Neural crest cell (in vitro differentiated cells): Measurements from ENCODE around the gene SEMA3F. TPM values are rescaled to one million over a fixed set of nuclear protein-coding genes. Genes with fewer than 3 reads are reported as not detected.

Experiments
- DNase-seq: peaks from one replicate; pipeline ENCODE4 v3.0.0; 2021; ENCODE audit warnings: low read depth, mixed read lengths, low spot score
- H3K27ac Mint-ChIP-seq: one replicate; pipeline ENCODE4 v1.8.0; 2021; ENCODE audit warnings: mild to moderate bottlenecking, mixed read lengths; ENCODE audit not compliant: unreplicated experiment
- H3K27me3 Mint-ChIP-seq: 2 replicates; pipeline ENCODE4 v1.8.0; 2021; ENCODE audit warnings: low read depth, mild to moderate bottlenecking, mixed read lengths
- H3K36me3 Mint-ChIP-seq: 2 replicates; pipeline ENCODE4 v1.8.0; 2021; ENCODE audit warnings: low read depth, mild to moderate bottlenecking, mixed read lengths
- H3K4me1 Mint-ChIP-seq: 2 replicates; pipeline ENCODE4 v1.8.0; 2021; ENCODE audit warnings: mixed read lengths
- H3K4me3 Mint-ChIP-seq: one replicate; pipeline ENCODE4 v1.8.0; 2021; ENCODE audit warnings: mild to moderate bottlenecking, mixed read lengths
- H3K9me3 Mint-ChIP-seq: 2 replicates; pipeline ENCODE4 v1.8.0; 2021; ENCODE audit warnings: mixed read lengths
- total RNA-seq: library from RNA; stranded (reverse); gene quantifications from 2 replicates; pipeline ENCODE4 v1.2.1, GENCODE V29; 2021
- TF ChIP-seq, protein P1 (sequence below): fragments of 200-600 bp; sonication (generic); conservative IDR thresholded peaks from 2 replicates; pipeline ENCODE4 v1.5.0; 2021; ENCODE audit warnings: antibody characterized with exemption, mild to moderate bottlenecking

Gene SEMA3F
- total RNA-seq, 1 donor from 2014 or later = 4.2 TPM

DNA sequence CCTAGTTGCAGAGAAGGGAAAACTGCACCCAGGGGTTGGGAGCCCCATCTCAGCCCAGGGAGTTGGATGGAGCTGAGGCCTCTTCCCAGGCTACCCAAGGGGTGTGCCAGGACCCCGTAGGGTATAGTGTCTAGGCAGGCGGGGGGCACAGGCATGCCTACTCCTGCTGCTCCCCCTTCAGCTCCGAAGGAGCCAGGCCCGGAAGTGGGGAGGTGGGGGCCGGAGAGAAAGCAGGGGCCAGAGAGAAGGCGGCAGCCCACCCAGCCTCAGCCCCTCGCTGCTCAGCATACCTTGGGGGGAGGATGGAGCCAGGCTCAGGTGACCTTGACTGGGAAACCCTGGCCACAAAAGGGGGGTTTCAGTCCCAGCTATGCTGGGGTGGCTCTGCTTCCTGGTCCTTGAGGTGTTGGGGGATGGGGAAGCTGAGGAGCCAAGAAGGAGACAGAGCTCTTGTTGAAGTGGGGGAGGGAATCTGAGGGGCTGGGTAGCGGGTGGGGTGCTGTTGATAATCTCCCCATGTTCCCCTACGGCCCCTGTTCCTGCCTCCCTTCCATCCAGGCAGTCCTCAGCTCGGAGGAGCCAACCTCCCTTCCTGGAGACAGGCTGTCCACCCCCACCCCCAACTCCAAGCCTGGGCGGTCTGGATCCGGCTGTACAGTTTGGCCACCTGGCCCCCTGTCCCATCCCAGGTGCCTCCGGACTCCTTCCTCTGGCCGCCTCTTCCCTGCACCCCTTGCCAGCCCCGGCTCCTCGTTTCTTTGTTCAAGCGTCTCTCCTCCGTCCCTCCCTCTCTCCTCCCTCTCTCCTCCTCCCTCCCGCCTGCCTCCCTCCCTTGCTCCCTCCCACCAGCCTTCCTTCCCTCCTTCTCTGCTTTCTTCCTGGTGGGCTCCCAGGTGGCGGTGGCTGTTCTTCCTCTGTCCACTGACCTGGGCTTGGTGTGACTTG is 1.7 kb downstream of the SEMA3F start:
- no peak overlapping the region for H3K27ac Mint-ChIP-seq
- H3K4me3 Mint-ChIP-seq = peak overlapping the region; percentile 38
- peaks cover 30% of the 10 kb centered on the region for H3K4me1 Mint-ChIP-seq
- H3K27me3 Mint-ChIP-seq = peaks cover 49% of the 10 kb centered on the region
- H3K36me3 Mint-ChIP-seq = no peaks in the 10 kb centered on the region
- no peak for DNase-seq
- no peaks in the 10 kb centered on the region for H3K9me3 Mint-ChIP-seq
- TF ChIP-seq, protein P1, sequence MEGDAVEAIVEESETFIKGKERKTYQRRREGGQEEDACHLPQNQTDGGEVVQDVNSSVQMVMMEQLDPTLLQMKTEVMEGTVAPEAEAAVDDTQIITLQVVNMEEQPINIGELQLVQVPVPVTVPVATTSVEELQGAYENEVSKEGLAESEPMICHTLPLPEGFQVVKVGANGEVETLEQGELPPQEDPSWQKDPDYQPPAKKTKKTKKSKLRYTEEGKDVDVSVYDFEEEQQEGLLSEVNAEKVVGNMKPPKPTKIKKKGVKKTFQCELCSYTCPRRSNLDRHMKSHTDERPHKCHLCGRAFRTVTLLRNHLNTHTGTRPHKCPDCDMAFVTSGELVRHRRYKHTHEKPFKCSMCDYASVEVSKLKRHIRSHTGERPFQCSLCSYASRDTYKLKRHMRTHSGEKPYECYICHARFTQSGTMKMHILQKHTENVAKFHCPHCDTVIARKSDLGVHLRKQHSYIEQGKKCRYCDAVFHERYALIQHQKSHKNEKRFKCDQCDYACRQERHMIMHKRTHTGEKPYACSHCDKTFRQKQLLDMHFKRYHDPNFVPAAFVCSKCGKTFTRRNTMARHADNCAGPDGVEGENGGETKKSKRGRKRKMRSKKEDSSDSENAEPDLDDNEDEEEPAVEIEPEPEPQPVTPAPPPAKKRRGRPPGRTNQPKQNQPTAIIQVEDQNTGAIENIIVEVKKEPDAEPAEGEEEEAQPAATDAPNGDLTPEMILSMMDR = no peak

DNA sequence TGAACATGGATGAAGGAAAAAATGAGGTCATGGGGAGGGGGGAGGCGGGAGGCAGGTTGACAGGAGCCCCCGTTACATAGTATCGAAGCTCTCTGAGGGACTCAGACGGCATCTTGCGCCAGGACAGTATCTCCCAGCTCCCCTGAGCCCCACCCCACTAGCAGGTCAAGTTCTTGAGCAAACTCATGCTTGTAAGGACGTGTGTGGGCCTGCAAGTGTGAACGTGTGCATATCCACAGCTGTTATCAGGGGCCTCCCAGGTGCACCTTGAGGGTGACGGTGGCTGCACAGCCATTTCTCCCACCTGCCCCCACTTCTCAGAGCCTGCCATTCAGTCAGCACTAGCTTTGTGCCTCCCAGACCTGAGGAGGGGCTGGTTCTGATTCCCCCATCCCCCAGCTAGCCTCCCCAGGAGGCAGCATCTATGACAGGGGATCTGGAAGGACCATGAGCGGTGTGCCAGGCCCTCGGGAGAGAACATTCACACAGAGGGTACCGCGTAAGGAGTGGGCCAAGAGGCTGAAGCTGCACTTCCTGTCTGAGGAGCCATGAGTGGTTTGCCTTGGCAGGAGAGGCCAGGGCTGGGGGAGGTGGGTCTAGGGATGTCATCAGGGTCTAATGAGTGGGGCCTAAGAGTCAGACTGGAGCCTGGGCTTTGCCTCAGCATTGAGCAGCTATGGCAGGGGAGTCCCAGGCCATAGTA is 2.9 kb downstream of the SEMA3F start:
- DNase-seq = no peak
- peaks cover 30% of the 10 kb centered on the region for H3K4me1 Mint-ChIP-seq
- no peak overlapping the region for H3K4me3 Mint-ChIP-seq
- H3K27me3 Mint-ChIP-seq = peaks cover 46% of the 10 kb centered on the region
- H3K36me3 Mint-ChIP-seq = no peaks in the 10 kb centered on the region
- no peaks in the 10 kb centered on the region for H3K9me3 Mint-ChIP-seq
- TF ChIP-seq, protein P1 = no peak
- H3K27ac Mint-ChIP-seq = no peak overlapping the region

GRCh38 chr3:50158530-50159146 is 3.5 kb downstream of the SEMA3F start:
- Mint-ChIP-seq H3K27ac (no peak overlapping the region), H3K4me1 (peaks cover 25% of the 10 kb centered on the region), H3K36me3 (no peaks in the 10 kb centered on the region), H3K27me3 (peaks cover 39% of the 10 kb centered on the region), H3K4me3 (no peak overlapping the region), H3K9me3 (no peaks in the 10 kb centered on the region)
- no peak for DNase-seq
- TF ChIP-seq, protein P1 = no peak

GRCh38 chr3:50160561-50160983 is 5.4 kb downstream of the SEMA3F start:
- Mint-ChIP-seq H3K4me1 (peaks cover 17% of the 10 kb centered on the region), H3K4me3 (no peak overlapping the region), H3K36me3 (no peaks in the 10 kb centered on the region), H3K9me3 (no peaks in the 10 kb centered on the region), H3K27ac (no peak overlapping the region), H3K27me3 (peaks cover 31% of the 10 kb centered on the region)
- DNase-seq = no peak
- TF ChIP-seq, protein P1 = no peak

GRCh38 chr3:50161320-50161719 is 6.2 kb downstream of the SEMA3F start:
- TF ChIP-seq, protein P1 = no peak
- Mint-ChIP-seq H3K36me3 (no peaks in the 10 kb centered on the region), H3K4me3 (no peak overlapping the region), H3K27ac (no peak overlapping the region), H3K4me1 (peaks cover 14% of the 10 kb centered on the region), H3K9me3 (no peaks in the 10 kb centered on the region), H3K27me3 (peaks cover 23% of the 10 kb centered on the region)
- no peak for DNase-seq
